GM18870 (cell line): ENCODE results near the gene TM9SF1.

Source experiments
- ATAC-seq: cut with Tn5 transposase; IDR thresholded peaks from one replicate; pipeline ENCODE4 v1.9.1; 2021; ENCODE audit warnings: moderate library complexity; ENCODE audit not compliant: unreplicated experiment

The TM9SF1 gene

DNA sequence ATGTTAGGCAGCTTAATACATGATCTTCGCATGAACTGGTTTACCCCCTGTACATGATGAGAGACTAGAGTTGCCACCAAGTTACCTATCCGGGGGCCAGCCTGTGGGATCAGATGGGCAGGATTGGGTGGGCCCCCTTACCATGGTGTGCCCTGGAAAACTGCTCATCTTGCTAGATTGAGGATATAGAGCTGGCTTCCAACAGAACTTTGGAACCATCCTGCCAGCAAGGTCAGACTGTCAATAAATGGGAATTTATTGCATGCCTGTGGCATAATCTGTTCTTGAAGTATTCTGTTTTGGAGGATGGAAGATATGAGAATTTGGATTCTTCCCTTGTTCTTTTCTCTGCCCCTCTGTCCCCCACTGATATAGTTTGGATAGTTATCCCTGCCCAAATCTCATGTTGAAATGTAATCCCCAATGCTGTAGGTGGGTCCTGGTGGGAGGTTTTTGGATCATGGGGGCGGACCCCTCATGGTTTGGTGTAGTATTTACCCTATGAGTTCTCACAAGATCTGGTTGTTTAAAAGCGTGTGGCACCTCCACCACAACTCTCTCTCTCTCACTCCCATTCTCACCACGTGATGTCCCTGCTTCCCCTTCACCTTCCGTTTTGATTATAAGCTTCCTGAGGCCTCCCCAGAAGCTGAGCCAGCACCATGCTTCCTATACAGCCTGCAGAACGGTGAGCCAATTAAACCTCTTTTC is 3.7 kb upstream of the TM9SF1 start:
- no peak for ATAC-seq

DNA sequence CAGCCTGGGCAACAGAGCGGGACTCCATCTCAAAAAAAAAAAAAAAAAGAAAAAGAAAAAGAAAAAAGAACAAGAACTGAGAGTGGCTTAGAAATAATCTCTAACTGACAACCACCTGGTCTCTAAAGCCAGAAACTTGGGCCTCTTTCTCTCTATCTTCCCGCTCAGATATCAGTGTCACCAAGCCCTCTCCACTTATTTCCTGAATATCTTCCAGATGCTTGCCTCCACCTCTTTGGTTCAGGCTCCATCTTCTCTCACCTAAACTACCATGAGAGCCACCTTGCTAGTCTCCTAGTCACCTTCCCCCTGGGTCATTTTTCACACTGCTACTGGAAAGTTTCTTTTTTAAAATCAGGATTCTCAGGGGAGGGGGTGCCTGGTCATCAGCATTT is 1.8 kb upstream of the TM9SF1 start:
- ATAC-seq: no peak

DNA sequence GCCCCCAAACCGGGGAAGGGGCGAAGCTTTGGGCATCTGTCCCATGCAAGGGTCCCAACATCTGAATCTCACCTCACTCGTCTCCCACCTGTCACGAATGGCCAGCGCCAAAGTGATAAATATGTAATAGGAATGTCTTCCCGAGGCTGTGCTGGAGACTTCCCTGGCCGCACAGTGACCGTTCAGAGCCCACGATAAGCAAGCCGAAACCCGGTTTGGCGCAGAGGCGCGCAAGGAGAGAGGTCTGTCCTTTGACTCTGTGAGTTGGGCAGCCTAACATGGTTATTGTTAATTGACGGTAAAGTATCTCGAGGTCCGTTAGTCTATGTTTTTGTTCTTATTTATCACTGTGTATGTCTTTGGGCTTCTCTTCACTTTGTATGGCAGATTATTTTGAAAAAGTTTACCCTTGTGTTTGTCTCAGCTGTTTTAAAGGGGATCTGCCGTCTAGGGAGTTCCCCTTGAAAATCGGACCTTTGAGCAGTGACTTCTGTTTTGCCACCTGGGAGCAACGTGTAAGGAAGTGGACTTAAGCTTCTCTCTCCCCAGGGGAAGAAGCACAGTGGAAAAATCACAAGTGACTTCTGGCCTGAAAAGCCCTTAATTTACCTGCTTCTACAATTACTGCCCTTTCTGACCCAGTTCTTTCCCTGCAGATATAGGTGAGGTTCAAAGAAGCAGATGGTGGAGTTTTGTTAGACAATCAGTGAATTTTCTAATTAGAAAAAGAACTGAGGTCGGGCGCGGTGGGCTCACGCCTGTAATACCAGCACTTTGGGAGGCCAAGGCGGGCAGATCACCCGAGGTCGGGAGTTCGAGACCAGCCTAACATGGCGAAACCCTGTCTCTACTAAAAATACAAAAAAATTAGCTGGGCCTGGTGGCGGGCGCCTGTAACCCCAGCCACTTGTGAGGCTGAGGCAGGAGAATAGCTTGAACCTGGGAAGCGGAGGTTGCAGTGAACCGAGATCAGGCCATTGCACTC is 1.1 kb upstream of the TM9SF1 start:
- ATAC-seq: peak; percentile 22

DNA sequence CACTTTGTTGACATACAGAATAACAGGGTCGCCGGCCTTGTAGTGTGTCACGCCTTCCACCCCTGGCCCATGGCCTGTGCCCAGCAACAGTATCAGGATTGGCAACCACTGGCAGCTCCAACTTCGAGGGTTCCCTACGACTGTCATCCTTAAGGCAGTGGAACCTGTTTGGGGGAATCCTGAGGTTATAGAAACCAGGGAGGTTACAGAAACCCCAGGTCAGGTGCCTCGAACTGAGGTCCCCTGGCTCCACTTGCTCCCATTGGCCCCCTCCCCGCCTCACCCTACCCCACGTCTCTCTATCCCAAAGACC is 412 bp downstream of the TM9SF1 start:
- no peak for ATAC-seq

DNA sequence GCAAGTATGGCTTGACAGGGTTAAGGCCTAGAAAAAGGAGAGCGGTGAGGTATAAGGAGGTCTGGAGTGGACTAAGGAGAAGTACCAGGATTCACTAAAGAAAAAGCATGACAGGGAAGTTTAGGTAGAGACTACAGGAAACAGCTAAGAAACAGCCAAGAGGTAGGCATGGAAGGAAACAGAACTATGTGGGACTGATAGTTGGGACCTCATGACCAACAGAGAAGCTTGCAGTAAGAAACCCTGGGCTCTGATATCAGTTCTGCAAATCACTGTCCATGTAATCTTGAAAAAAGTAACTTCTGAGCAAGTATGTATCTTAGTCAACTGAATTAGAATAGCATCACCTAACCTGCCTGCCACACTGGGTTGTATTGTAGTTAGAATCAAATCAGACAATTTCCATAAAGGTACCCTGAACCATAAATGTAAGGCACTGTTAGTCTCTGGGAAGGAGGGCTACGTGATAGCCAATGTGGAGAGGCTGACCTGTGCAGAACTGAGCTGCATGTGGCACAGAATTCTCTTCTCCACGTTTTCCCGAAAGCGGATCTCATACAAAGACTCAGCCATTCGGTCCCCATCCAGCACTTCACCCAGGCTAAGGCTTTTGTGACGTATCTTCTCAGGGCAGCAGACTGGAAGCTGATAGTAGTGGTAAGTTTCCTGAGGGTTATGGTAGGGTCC is 912 bp downstream of the TM9SF1 start:
- no peak for ATAC-seq

DNA sequence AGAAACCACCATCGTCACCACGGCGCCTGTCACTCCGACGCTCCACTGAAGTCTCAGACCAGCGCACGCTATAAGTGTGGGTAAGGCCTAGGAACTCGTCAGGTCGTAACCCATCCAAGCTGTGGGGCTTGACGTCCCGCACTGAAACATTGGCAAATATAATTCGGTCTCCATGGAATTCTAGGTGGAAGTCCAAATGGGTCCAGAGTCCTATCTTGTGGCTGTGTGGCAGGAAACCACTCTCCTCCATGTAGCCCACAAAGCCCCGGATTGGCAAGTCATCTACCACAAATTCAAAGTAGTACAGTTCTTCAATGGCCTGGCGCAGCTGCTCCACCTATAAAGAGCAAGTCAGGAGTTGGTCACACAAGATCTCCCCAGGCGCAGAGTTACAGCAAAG is 2.3 kb downstream of the TM9SF1 start:
- no peak for ATAC-seq

DNA sequence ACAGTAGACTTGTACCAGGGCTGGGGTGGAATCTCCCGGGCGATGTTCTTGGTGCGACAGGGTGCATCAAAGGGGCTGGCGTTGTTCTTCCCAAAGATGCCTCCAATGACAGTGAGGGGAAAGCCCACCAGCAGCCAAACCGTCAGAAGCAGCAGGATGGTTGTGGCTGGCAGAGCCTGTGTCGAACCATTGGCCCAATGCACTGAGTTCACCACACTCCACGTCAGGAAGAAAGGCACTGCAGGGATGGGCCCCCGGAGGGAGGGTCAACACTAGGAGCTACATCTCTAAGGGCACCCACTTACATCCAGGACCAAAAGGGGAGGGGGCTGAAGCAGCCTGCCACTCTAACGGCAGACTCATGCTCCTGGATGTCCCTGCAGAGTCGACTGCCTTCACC is 4.8 kb downstream of the TM9SF1 start:
- no peak for ATAC-seq

DNA sequence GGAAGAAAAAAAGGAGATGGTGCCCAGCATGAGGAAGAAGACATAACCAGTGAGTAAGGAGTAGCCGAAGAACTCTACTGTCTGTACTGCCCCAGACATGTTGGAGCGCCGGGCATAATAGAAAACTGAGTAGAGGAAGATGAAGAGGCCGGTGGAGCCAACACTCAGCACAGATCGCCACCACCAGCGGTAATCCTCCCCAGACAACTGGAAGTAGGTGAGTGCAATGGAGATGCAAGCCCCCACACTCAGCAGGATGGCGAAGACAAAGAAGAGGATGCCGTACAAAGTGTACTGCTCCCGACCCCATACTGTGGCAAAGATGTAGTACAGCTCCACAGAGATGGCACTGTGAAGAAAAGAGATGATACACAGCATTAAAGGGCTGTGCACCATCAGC is 5.8 kb downstream of the TM9SF1 start:
- ATAC-seq: no peak

DNA sequence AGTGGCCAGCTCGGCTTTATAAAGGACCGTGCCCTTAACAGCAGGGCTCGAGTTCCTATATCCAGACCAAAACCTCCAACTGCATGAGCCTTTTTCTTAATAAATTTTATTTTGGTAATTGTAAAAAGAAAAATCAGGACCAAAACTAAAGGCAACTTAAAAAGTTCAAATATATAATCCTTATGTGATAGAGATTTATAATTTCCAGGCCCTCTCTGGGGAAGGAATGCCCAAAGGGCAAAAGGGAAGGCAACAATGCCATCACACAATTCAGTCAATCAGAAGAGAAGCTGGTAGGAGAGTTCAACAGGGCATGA is 6.2 kb downstream of the TM9SF1 start:
- ATAC-seq: no peak

DNA sequence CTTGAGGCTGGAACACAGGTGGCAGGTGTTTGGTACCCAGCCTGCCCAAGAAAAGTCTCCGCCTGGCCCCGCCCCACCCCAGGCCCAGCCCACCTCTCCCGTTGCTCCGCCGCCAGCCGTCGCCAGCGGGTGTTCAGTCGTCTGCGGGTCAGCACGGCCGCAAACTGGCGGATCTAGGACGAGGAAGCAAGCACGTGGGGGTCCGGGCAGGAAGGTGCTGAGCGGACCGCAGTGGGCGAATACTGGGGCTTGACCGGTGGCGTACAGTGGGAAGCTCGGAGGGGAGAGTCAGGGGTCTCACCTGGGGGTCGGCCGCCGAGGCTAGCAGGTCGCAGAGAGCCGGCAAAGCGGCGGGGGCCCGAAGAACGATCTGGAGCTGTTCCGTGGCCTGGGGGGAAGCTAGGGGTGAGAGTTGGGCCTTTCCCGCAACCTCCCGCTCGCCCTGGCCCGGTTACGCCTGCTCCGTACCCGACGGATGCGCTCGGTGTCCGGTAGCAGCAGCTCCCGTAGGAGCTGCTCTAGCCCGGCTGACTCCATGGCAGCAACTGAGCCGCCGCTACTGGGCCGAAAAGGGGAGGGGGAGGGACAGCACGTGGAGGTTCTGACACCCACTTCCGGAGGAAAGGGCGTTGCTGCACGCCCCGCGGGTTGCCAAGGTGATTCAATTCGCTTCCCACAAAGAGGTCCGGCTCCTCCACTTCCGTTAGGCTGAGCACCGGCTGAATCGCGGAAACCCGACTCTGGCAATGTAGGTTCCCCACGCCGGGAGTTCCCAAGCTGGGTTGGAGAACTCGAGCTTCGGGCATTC is 6.8 kb downstream of the TM9SF1 start, which contains the start of gene IPO4:
Gene IPO4, minus strand, starts transcription at position 566 of the 808 bp plus-strand sequence. Its CDS starts 29 bp downstream, at position 537.
- ATAC-seq: peak; percentile 85

DNA sequence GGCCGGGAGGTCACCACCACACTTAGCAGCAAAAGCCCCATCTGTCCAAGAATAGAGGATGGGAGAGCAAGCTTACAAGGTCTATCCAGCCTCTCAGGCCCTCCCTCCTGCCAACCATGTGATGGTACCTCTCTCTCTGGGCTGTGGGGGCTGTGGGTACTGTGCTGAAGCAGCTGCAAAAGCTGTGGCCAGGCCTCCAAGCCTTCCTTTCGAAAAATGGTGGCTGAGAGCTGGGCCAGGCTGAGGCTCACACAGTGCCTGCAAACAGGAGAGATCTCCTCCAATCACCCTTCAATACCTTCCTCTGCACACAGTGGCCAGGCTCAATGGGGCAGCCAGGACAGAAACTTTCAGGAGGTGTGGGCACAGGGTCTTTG is 7.7 kb downstream of the TM9SF1 start:
- no peak for ATAC-seq

DNA sequence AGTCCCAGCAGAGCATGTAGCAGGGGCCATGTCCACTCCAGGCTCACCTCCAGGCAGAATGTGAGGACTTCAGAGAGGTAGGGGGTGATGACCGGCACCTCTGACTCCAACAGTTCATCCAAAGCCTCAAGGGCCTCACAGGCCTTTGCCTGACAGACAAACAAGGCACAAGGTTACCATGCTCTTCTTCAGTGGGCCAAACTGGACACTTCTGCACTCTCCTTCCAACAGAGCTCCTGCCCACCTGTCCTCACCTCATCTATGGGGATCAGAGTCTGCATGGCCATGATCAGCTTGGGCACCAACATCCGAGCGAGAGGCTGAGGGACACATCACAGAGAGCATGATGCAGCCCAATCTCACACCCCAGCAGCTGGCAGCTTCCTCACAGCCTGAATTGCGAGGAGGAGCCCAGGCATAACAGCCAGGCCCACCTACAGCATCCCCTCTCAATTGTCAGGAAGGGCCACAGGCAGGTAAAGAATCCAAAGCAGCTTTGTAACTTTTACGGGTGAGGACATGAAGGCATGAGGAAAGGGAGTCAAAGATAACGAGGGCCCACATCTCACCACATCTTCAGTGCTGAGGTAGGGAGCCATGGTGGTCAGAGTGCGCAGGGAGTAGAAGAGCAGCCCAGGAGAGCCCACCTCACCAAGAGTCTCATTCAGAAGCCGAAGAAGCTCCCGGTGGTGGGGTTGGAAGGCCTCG is 8.3 kb downstream of the TM9SF1 start:
- no peak for ATAC-seq

DNA sequence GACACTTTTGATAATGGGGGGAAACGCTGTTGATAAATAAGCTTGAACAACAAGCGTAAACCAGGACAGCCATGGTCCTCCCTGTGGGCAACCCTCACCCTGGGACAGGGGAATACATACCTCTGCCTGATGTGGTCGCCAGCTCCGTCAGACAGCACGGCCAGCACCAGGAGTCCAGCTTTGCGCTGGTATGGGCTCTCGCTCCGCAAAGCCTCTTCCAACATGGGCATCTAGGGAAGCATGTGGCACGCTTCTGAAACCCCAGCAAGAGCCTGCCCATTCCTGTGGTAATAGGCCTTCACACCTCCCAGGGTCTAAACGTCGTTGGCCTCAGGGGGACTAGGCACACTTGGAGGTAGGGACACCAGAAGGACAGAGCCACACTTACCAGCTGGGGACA is 9.5 kb downstream of the TM9SF1 start:
- no peak for ATAC-seq

DNA sequence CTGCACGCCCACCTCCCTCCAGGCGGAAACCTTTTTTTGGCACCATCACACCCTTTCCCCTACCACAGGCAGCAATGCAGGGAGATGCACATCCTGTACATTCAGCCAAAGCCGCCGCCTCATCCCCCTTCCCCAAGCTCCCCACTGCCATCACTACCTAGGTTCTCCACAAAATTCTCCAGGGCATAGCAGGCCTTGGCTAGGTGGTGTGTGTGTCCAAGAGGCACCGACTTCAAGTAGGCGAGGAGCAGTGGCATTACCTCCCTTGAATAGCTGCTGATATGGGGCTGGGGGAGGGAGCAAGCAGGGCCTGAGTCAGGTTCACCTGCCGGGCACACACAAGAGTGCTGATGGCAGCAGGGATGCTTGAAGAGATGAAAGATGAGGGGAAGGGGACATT is 10.2 kb downstream of the TM9SF1 start:
- ATAC-seq: no peak

DNA sequence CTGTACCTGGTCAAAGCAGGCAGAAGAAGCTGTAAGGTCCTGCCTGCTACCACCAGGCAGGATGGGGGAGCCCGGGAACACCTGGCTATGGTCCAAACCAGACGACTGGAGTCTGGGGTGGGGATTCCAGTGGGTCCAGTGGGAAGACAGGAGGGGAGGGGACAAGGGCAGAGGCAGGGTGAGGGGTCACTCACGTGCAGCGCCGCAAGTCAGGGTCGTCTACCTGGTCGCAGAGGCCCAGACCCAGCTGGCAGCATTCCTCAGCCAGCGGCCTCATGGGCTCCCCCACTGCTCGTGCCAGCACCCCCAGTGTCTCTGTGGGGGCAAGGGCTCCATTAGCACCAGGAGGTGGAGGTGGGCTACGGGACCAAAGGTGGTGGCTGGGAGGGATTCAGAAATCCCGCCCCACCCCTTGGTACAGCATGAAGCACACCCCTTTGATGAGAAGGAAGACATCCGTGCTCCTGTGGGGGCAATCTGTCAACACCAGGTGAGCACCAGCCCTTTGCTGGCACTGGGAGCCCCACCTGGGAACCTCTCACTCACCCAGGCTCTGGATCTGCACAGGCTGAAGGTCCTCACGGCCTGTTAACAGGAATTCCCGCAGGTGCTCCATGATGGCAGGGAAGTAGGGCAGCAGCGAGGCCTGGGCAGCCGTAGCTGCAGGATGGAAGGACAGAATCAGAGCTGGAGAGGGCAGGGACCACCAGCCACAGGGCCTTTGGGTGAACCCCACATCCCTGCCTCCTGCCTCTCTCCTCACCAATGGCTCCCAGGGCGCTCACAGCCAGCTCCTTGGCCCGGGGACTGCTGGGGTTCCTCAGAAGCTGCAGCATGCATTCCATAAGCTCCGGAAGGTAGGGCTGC is 10.9 kb downstream of the TM9SF1 start:
- no peak for ATAC-seq

DNA sequence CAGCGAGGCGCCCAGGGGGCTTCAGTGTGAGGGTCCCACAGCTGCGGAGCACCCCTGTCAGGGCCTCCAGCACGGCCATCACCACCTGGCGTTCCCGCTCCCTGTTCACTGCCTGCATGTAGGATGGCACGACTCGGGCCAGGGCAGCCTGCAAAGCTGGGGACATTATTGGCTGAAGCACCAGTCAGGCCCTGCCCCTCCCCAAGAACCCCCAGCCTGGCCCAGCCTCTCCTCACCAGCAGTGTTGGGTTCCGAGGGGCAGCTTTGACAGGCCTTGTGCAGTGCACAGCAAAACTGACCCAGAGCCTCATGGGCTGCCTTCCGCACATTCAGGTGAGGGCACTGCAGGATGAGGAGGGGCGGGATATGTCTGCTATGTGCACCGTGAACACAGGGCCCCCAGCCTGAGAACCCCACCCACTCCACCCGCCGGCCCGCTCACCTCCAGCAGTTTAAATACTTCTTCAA is 12.2 kb downstream of the TM9SF1 start:
- ATAC-seq: no peak

DNA sequence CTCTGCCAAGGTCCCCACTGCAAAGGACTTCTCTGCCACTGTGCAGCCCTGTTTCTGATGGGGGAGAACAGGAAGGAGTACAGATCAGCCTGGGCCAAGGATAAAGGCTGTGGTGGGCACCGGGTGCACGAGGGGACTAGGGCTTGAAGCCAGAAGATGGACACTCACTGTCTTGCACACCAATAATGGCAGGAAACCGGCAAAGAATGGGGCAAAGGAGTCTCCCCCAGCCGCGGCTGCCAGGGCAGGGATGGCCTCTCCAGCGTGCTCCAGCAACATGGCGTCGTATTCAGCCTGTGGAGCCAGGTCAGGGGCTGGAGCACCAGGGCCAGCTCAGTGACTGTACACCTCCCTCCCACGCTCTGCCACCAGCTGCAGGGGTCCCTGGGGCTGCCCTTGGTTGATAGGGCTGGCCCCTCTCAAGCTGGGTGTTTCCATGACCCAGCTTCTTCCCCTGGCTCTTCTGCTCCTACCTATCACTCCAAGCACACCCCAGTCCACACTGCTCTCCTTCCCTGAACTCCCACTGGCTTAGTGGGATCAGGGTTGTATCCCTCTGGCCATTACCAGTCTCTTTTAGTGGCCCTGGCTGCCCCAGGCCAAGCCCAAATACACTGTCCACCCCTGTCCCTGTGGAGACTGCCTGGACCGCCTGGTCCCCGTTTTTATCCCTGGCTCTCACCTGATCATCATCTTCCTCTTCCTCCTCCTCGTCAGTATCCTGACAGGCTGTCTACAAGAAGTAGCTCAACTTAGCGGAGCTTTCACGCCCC is 12.9 kb downstream of the TM9SF1 start:
- ATAC-seq: no peak

DNA sequence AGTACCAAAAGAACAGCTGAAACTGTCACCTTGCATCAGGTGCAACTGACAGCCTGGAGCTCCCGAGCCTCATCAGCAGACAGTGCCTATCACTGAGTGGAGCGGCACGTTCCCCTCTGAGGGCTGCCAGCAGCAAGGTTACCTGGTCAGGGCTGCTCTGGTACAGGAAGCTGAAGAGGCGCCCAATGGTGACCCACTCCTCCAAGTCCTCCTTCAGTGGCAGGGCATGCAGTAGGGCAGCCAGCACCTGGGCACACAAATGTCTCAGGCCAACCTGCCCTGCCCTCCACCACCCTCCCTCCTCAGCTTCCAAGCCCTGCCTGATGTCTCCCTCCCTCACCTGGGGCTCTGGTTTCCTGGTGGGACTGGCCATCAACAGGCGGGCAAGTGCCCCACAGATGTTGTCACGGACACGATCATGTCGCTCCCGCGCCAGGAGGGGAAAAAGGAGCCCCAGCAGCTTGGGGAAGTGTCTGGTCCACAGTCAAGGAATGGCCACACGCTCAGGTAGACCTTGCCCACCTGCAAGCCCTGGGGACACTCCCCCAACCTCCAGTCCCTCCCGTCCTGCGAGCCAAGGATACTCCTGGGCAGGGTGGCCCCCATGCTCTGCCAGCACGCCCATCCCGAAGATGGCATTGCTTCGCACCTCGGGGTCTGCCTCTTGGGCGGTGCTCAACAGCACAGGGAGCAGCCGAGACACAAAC is 13.7 kb downstream of the TM9SF1 start:
- no peak for ATAC-seq
